ENCODE results near the gene GPR137.
"Not testable (repeated sequence)": the region's sequence is repeated elsewhere in the genome, so short reads cannot be mapped to it uniquely, and the experiment has no call there.

The GPR137 gene

DNA sequence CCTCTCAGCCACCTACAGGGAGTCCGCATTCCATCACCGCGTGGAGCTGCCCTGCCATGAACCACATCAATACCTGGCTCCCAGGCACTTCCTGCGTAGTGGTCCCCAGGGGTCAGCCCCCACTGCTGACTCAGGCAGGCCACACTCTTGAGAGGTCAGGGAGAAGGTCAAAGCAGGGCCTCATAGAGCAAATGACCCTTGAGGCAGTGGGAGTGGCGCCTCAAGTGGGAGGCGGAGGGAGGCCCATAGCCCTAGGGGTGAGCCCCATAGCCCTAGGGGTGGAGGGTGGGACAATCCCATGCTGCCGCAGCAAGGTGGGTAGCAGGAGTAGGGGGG lies 37.2 kb downstream of the GPR137 start:
- DNase-seq, result no peak

DNA sequence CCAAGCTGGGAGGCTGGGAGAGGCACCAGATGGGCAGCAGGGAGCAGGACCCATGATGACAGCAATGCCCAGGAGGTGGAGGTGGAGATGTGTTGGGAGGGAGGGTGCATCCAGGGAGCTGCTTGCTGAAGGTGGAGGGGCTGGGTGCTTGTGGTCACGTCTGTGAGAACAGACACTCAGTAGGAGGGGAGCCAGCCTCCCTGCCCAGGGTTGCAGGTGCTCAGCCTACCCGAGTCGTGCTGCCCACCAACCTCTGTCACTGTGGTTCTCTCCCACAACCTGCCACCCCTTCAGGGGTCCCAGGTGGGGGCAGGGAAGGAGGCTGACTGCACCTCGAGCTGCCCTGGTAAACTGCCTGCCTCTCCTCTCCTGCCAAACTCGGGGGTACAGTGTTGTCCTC lies 37.7 kb downstream of the GPR137 start:
- no peak for DNase-seq

DNA sequence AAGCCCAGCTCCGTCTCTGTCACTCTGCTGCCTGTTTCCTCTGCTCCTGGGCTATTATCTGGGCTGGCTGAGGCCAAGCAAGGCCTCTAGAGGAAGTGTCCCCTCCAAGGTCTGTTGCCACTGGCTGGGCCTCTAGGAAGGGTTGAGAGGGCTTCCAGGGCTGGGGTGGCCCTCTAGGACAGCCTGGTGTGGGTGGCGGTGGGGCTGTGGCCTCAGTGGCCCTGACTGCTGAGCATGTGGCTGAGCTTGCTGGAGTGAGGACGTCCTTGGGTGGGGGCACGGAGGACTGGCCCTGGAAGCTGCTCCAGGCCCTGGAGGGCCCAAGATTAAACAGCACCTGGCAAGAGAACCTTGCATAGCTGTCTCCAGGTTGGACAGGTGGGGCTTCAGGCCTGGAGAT lies 38.3 kb downstream of the GPR137 start:
- DNase-seq, result not testable (repeated sequence)

DNA sequence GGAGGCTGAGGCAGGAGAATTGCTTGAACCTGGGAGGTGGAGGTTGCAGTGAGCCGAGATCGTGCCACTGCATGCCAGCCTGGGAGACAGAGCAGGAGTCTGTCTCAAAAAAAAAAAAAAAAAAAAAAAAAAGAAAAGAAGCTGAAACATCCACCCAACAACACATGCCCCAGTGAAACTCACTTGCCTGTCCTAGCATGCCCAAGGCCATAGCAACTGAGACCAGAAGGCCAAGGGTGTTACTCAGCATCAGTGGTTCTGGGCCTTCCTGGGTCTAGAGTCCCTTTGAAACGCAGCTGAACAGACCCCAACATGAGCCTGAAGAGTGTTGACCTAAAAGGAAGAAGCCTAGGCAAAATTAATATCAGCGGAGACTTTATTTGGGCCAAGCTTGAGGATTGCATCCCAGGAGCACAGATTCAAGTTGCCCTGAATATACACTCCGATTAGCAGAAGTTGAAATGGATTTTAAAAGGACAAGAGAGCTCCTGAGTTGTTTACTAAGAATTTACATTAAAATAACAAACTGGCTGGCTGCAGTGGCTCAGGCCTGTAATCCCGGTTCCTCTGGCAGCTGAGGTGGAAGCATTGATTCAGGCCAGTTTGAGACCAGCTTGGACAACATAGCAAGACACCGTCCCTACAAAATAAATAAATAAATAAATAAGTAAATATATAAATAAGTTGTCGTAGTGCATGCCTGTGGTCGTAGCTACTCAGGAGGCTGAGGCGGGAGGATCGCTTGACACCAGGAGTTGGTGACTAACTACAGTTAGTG lies 39.2 kb downstream of the GPR137 start:
- DNase-seq, result no peak

DNA sequence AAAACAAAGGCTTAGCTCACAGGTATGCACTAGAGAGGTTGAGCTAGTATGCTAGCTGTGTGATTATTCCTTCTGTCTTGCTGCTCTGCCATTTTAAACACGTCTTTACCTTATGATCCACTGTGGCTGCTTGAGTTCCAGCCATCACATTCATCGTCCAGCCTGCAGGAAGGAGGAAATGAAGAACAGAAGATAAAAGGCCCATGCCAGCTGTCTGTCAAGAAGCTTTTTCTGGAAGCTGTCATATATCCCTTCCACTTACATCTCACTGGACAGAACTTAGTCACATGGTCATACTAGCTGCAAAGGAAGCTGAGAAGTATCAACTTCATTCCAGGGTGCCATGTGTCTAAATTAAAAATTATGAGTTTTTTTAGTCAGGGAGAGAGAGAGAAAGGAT lies 41.7 kb downstream of the GPR137 start:
- no peak for DNase-seq

DNA sequence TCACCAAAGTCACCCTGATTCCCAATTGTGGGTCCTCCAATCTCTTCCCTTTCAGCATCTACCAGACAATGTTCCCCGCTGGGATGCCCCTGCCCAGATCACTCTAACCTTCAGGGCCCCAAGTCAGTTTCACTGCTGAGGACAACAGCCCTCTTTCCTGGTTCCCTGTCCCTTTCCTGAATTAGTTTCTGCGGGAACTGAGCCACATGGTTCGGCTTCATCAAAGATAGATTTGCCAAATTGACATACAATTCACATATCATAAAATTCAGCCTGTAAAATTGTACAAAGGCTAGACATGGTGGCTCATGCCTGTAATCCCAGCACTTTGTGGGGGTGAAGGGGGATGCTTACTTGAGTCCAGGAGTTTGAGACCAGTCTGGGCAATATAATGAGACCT lies 42.3 kb downstream of the GPR137 start:
- no peak for DNase-seq

DNA sequence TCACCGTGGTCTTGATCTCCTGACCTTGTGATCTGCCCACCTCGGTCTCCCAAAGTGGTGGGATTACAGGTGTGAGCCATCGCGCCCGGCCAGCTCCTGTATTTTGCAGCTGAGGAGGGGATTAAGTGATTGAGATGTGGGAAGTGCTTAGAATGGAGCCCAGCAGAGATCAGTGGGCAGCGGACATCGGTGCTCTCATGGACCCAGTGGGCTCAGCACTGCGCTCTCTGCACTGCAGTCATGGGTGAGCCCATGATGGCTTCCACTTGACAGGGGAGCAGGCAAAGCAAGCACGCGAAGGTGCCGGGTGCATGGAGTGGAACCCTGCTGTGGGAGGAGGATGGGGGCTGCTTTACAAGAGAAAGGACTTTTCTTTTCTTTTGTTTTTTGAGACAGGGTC lies 45.2 kb downstream of the GPR137 start:
- DNase-seq, result no peak

DNA sequence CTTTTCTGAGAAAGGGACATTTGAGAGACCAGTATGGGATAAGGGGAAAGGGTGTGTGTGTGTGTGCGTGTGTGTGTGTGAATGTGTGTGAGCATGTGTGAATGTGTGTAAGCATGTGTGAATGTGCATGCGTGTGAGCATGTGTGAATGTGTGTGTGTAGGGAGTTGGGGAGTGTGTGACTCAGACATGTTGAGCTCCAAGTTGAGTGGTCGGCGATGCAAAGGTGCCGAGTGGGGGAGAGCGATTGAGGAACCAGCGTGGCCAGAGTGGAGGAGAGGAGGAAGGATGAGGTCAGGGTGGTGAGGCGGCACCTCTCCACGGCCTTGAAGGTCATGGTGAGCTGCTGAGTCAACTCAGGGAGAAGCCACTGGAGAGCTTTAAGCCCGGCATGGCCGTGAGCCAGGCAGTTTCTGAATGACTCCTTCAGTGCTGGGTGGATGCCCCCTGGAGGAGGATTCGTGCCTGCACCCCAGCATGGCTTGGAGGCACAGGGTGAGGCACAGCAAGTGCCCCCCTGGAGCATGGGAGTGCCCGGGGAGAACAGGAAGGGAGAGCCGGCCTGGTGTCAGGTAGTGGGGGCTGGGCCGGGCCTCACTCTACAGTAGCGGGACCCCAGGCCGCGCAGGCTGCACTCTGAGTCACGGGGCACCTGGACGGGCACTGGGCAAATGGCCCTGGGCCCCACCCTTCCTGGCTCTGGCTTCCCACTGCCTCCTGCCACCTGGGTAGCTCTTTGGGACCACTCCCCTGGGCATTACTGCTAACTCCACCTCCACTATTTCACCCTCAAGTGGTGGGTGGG lies 46.1 kb downstream of the GPR137 start:
- peak; percentile 88 for DNase-seq

DNA sequence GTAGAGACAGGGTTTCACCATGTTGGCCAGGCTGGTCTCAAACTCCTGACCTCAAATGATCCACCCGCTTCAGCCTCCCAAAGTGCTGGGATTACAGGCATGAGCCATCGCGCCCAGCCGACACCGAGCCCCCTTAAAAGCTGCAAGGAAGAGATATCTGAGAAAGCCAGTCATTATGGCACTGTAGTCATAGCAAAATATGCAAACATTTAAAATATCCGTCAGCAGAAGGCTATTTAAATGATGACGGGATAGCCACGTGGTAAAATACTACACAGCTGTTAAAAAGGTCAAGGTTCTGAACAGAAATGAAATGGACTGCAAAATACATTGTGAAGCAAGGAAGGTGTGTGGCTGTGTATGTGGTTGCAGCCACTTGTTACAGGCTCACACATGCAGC lies 47.9 kb downstream of the GPR137 start:
- DNase-seq, result no peak

DNA sequence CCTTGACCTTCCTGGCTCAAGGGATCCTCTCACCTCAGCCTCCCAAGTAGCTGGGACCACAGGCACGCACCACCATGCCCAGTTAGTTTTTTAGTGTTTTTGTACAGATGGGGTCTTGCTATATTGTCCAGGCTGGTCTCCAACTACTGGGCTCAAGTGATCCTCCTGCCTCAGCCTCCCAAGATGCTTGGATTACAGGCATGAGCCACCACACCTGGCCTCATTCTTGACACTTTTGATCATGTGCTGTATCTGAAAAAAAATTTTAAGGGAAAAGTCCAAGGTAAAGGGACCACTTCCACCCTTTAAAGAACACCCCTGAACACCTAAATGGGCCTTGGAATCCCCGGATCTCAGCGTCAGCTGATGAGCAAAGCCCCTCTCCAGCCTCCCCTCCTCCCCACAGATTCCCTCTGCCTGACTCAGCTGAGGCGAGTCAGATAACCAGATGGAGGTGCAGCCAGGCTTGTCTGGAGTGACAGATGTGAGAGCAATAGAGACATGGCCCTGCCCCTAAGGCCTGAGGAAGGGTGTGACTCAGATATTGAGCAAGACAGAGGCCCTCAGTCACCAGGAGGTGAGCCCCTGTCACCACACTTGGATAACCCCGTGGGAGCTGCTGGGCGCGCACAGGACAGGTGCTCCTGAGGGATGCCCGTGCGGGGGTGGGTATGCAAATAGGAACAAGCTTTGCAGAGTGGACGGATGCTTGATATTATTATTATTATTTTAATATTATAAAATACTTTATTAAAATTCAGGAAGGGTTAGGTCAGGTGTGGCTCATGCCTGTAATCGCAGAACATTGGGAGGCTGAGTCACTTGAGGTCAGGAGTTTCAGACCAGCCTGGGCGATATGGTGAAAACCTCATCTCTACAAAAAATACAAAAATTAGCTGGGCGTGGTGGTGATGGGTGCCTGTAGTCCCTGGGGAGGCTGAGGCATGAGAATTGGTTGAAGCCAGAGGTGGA lies 49.4 kb downstream of the GPR137 start:
- peak; percentile 95 for DNase-seq

DNA sequence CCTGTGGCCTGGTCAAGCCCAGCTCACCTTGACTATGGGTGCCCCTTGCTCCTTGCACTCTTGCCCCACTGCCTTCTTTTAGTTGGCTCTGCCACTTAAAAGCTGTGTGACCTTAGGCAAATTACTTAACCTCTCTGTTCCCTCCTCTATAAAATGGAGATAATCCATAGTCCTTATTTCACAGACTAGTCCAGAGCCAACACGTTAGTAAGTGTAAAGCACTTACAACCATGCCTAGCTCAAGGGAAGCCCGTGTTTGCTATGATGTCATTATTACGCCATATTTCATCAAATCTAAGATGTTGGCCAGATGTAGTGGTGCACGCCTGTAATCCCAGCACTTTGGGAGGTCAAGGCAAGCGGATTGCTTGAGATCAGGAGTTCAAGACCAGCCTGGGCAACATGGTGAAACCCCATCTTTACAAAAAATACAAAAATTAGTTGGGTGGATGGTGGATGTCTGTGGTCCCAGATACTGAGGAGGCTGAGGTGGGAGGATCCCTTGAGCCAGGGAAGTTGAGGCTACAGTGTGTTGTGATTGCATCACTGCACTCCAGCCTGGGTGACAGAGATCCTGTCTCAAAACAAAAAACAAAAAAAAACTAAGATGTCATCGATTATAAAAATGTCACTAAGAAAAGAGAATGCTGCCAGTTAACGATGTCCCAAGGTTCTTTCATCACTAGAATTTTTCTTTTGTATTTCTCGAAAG lies 52.0 kb downstream of the GPR137 start:
- no peak for DNase-seq

DNA sequence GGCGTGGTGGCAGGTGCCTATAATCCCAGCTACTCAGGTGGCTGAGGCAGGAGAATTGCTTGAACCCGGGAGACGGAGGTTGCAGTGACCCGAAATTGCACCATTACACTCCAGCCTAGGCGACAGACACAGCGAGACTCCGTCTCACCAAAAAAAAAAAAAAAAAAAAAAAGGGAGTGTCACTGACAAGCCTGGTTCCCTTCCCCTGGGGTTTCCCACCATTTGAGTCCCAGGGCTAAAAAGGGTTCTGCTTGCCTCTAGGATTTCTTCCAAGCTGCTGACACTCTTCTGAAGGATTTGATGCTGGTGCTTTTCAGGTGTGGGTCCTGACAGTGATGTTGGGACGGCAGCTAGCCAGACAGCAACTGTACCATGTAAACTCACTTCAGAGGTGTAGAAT lies 53.1 kb downstream of the GPR137 start:
- DNase-seq, result no peak

Measured in 8988T (cell line).